Vagina (tissue), 2 donors: ENCODE data around the gene ABCC1.

ENCODE experiments used
- CTCF ChIP-seq, 3 experiments: fragments of 450-650 bp in 2 of 3; fragments of 200-600 bp in 1 of 3; sonication (generic) in 1 of 3; IDR thresholded peaks; one replicate each; pipeline ENCODE4 v1.5.1; 2017 to 2019; ENCODE audit warnings: antibody characterized with exemption in 3 of 3, mild to moderate bottlenecking in 2 of 3, moderate library complexity in 2 of 3
- POLR2A ChIP-seq, 2 donors: fragments of 450-650 bp; IDR thresholded peaks; one replicate each; pipeline ENCODE4 v1.6.1; 2017; ENCODE audit warnings: antibody characterized with exemption in 2 of 2, mild to moderate bottlenecking in 2 of 2, moderate library complexity in 2 of 2
- POLR2AphosphoS5 ChIP-seq, 2 donors: sonication (generic); formaldehyde crosslinking; IDR thresholded peaks; one replicate each; pipeline ENCODE4 v1.9.0; 2017; ENCODE audit warnings: antibody characterized with exemption in 2 of 2, mild to moderate bottlenecking in 2 of 2, low read depth in 1 of 2; ENCODE audit not compliant: insufficient read depth in 1 of 2

- TF ChIP-seq CTCF (IDR thresholded peaks at IDR 0.05) (no peak), POLR2AphosphoS5 (IDR thresholded peaks at IDR 0.05; ENCODE audit: insufficient read depth in 1 of 2, low read depth in 1 of 2) (no peak), POLR2A (IDR thresholded peaks at IDR 0.05) (no peak)
Measured at GRCh38 chr16:16090238-16090637, 140.8 kb downstream of the ABCC1 start.
